HepG2 (cell line): Measurements from ENCODE around the gene NFYC. TPM values are rescaled to one million over a fixed set of nuclear protein-coding genes. Genes with fewer than 3 reads are reported as not detected.

Experiments
- AGO2 ChIP-seq: fragments of 200-400 bp; formaldehyde crosslinking; optimal IDR thresholded peaks from 2 replicates; pipeline ENCODE3; 2017; ENCODE audit warnings: mild to moderate bottlenecking, low read depth, low read length, moderate library complexity
- CBX1 ChIP-seq: IDR thresholded peaks from one replicate; pipeline ENCODE4 v1.6.1; 2016; ENCODE audit warnings: antibody characterized with exemption, low read depth
- CREB1 ChIP-seq, 2 experiments: fragments of 450-650 bp in 1 of 2; IDR thresholded peaks; 2 replicates each; pipeline ENCODE4 v1.6.1; 2016 to 2017; ENCODE audit warnings: control low read depth in 1 of 2, mild to moderate bottlenecking in 1 of 2, missing compliant biosample characterization in 1 of 2, missing genetic modification characterization in 1 of 2
- GABPB1 ChIP-seq: IDR thresholded peaks from 2 replicates; pipeline ENCODE4 v1.6.1; 2016; ENCODE audit warnings: mild to moderate bottlenecking, missing genetic modification reagents, moderate library complexity, missing compliant biosample characterization
- HHEX ChIP-seq: IDR thresholded peaks from 2 replicates; pipeline ENCODE4 v1.6.1; 2016; ENCODE audit warnings: control low read depth
- HMG20B ChIP-seq: conservative IDR thresholded peaks from 2 replicates; pipeline ENCODE4 v1.6.1; 2016; ENCODE audit warnings: missing genetic modification reagents, missing compliant biosample characterization
- HNRNPH1 ChIP-seq: fragments of 200-400 bp; formaldehyde crosslinking; optimal IDR thresholded peaks from 2 replicates; pipeline ENCODE3; 2017; ENCODE audit warnings: mild to moderate bottlenecking, low read depth, low read length
- IRF9 ChIP-seq: sonication (generic); formaldehyde crosslinking; IDR thresholded peaks from 2 replicates; pipeline ENCODE4 v1.8.0; 2022; ENCODE audit warnings: missing genetic modification reagents, mild to moderate bottlenecking, borderline replicate concordance
- JDP2 ChIP-seq: sonication (generic); formaldehyde crosslinking; IDR thresholded peaks from 2 replicates; pipeline ENCODE4 v1.8.1; 2022; ENCODE audit warnings: missing genetic modification reagents, borderline replicate concordance
- KLF16 ChIP-seq, 2 experiments: sonication (generic) in 1 of 2; formaldehyde crosslinking in 1 of 2; IDR thresholded peaks; 2 replicates each; pipeline versions ENCODE4 v1.6.1 to v1.8.0; 2016 to 2023; ENCODE audit warnings: missing genetic modification reagents in 2 of 2, missing compliant biosample characterization in 1 of 2
- KMT2B ChIP-seq: IDR thresholded peaks from 2 replicates; pipeline ENCODE4 v1.6.1; 2016; ENCODE audit warnings: missing genetic modification reagents, missing compliant biosample characterization
- NFAT5 ChIP-seq: sonication (generic); formaldehyde crosslinking; IDR thresholded peaks from 2 replicates; pipeline ENCODE4 v1.4.0; 2020; ENCODE audit warnings: missing genetic modification reagents
- NR2F1 ChIP-seq, 2 experiments: fragments of 450-650 bp in 1 of 2; formaldehyde crosslinking in 1 of 2; IDR thresholded peaks; 2 replicates each; pipeline versions ENCODE4 v1.5.0 to v1.6.1; 2016 to 2020; ENCODE audit warnings: mild to moderate bottlenecking in 1 of 2, missing compliant biosample characterization in 1 of 2, missing genetic modification reagents in 1 of 2, moderate library complexity in 1 of 2
- ONECUT2 ChIP-seq: sonication (generic); formaldehyde crosslinking; IDR thresholded peaks from 2 replicates; pipeline ENCODE4 v1.4.0; 2020; ENCODE audit warnings: missing genetic modification reagents
- POLR2A ChIP-seq, 2 experiments: IDR thresholded peaks; 2 replicates each; pipeline ENCODE4 v1.6.1; 2011; ENCODE audit warnings: low read depth in 2 of 2, low read length in 2 of 2, mild to moderate bottlenecking in 1 of 2, moderate library complexity in 1 of 2; ENCODE audit not compliant: insufficient read depth in 1 of 2
- RXRA ChIP-seq: sonication (generic); formaldehyde crosslinking; IDR thresholded peaks from 2 replicates; pipeline ENCODE4 v1.5.1; 2020; ENCODE audit warnings: missing genetic modification reagents
- TOE1 ChIP-seq: sonication (generic); formaldehyde crosslinking; IDR thresholded peaks from 2 replicates; pipeline ENCODE4 v1.4.0; 2020; ENCODE audit warnings: mild to moderate bottlenecking, missing genetic modification reagents
- ZKSCAN8 ChIP-seq: IDR thresholded peaks from 2 replicates; pipeline ENCODE4 v1.6.1; 2016; ENCODE audit warnings: borderline replicate concordance, missing genetic modification reagents, missing compliant biosample characterization
- ZNF235 ChIP-seq: sonication (generic); formaldehyde crosslinking; IDR thresholded peaks from 2 replicates; pipeline ENCODE4 v1.8.1; 2023; ENCODE audit warnings: mild to moderate bottlenecking, missing genetic modification reagents, borderline replicate concordance
- ZNF382 ChIP-seq: sonication (generic); formaldehyde crosslinking; IDR thresholded peaks from 2 replicates; pipeline ENCODE4 v1.5.0; 2020; ENCODE audit warnings: missing genetic modification reagents, mild to moderate bottlenecking, borderline replicate concordance
- ZNF431 ChIP-seq: sonication (generic); formaldehyde crosslinking; IDR thresholded peaks from 2 replicates; pipeline ENCODE4 v1.9.0; 2022; ENCODE audit warnings: missing genetic modification reagents, low read depth, mild to moderate bottlenecking, borderline replicate concordance
- ZNF432 ChIP-seq: sonication (generic); formaldehyde crosslinking; IDR thresholded peaks from 2 replicates; pipeline ENCODE4 v1.5.0; 2020; ENCODE audit warnings: missing genetic modification reagents, mild to moderate bottlenecking, borderline replicate concordance
- ZNF772 ChIP-seq: sonication (generic); formaldehyde crosslinking; IDR thresholded peaks from 2 replicates; pipeline ENCODE4 v1.5.0; 2020; ENCODE audit warnings: mild to moderate bottlenecking, missing genetic modification reagents
- polyA plus RNA-seq, 8 experiments: library from polyadenylated mRNA; depleted of rRNA in 3 of 8; stranded (reverse) in 7 of 8; unstranded in 1 of 8; fragments of >200 nt; fragmentation: Illumina TruSeq in 4 of 8; extraction: Trizol in 4 of 8; gene quantifications; 2 replicates each; pipeline versions ENCODE4 v1.2.1 to v1.2.3, GENCODE V29; 2011 to 2016; ENCODE audit warnings: low read depth in 4 of 8, missing spikeins in 1 of 8, mixed read lengths in 1 of 8; ENCODE audit not compliant: insufficient read depth in 1 of 8
- total RNA-seq, 5 experiments: library from RNA; depleted of rRNA; stranded (reverse); fragments of >200 nt; fragmentation: Illumina TruSeq; extraction: Trizol; gene quantifications; 2 replicates each; pipeline ENCODE4 v1.2.3, GENCODE V29; 2016; ENCODE audit warnings: low read depth in 1 of 5
- TF ChIP-seq, protein P1 (sequence below): sonication (generic); formaldehyde crosslinking; IDR thresholded peaks from 2 replicates; pipeline ENCODE4 v1.4.0; 2020; ENCODE audit warnings: missing genetic modification reagents

NFYC gene
- total and polyA plus RNA-seq, 2 of the 13 experiments (the other 11 are each of a cell fraction or from before 2014, with no cell fraction given), result 33.9 to 73.7 TPM

DNA sequence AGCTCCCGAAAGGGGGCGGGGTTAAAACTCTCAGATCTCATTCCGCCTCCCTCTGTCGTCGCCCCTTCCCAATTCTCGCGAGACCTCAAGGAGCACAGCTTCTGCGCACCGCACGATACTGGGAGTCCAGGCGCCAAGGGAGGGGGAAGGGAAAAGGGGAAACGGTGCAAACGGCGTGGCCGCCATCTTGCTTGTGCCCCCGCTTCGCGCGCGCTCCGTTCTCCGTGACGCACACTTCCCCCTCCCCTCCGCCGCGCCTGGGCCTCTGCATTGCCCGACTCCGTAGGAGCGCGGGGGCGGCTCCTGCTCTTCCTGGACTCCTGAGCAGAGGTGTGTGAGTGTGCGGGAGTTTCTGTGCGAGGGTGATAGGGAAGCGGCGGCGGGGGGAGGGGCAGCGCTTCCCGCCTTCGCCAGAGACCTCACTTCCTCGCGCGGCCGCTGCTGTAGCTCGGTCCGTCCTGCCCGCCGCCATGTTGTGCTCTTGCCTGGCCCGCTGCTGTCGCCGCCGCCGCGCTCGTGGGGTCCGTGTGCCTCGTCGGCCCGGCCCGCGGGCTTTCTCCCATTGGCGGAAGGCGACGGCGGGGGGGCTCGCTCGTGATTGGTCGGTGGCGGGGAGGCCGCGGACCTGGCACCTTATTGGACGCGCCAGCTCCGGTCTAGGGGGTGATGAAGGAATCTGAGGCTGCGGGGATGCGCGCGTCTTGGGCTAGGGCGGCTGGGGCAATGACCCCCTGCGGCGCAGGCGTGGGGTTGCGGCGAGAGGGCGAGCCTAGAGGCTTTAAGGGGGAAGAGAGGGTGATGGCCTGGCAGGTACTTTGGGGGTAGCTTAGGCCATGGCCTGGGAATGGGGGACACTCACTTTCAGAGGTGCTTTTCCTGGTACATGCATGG, at the start of gene NFYC (continued):
- TF ChIP-seq ZKSCAN8 (CRISPR knock-in tag) (no peak), NR2F1 (CRISPR knock-in tag; IDR thresholded peaks at IDR 0.05) (no peak; a peak in 1 of 4 replicates), CBX1 (no peak), ZNF431 (CRISPR knock-in tag) (peak; percentile 86), IRF9 (peak; percentile 94), POLR2A (IDR thresholded peaks at IDR 0.05; ENCODE audit: insufficient read depth in 1 of 2, low read depth in 2 of 2, low read length in 2 of 2) (peak; percentile 74 to 97), ZNF382 (CRISPR knock-in tag) (no peak), NFAT5 (CRISPR knock-in tag) (no peak; the same call in 1 of the 2 replicates), KLF16 (CRISPR knock-in tag; IDR thresholded peaks at IDR 0.05) (peak in 1 of 2 experiments; percentile 76; a peak in 1 of 4 replicates), HNRNPH1 (peak; percentile 10), ZNF772 (CRISPR knock-in tag) (peak; percentile 94), ZNF235 (0 out of 2 replicates have a peak, but pooled peaks have one; percentile 18), RXRA (peak; percentile 67), TOE1 (CRISPR knock-in tag) (no peak), AGO2 (peak; percentile 99), JDP2 (CRISPR knock-in tag) (no peak), CREB1 (IDR thresholded peaks at IDR 0.05) (peak; percentile 52; the same call in 1 of the 2 replicates), CREB1 (CRISPR knock-in tag; IDR thresholded peaks at IDR 0.05) (peak; percentile 87), HMG20B (no peak), ZNF432 (CRISPR knock-in tag) (no peak), ONECUT2 (CRISPR knock-in tag) (no peak; the same call in 1 of the 2 replicates), HHEX (CRISPR knock-in tag) (no peak), GABPB1 (CRISPR knock-in tag) (peak; percentile 87), KMT2B (CRISPR knock-in tag) (peak; percentile 92)
- TF ChIP-seq, protein P1, sequence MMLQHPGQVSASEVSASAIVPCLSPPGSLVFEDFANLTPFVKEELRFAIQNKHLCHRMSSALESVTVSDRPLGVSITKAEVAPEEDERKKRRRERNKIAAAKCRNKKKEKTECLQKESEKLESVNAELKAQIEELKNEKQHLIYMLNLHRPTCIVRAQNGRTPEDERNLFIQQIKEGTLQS (CRISPR knock-in tag), result peak; percentile 37; the same call in 1 of the 2 replicates
